Measurements from ENCODE around the gene PTGS1. TPM values are rescaled to one million over a fixed set of nuclear protein-coding genes. Genes with fewer than 3 reads are reported as not detected.

The PTGS1 gene
- total and polyA plus RNA-seq, 2 of the 13 experiments (the other 11 are each of a cell fraction or from before 2014, with no cell fraction given): 0.07 to 0.08 TPM

DNA sequence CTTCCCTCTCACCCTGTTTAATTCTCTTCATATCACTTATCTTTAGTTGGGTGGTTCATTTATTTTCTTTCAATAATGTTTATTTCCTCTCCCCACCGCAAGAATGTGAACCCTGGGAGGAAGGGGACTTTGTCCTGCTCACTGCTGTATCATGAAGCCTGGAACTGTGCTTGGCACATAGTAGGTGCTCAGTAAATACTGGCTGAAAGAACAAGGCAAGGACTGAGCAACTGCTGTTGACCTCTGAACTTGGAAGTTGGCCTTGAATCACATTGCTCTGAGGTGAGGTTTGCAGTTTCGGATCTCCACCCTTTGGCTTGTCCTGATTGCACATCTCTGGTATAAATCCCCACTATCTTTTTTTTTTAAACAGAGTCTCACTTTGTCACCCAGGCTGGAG, 22.0 kb upstream of the PTGS1 start (continued):
- TF ChIP-seq ZMYM3 (CRISPR knock-in tag; IDR thresholded peaks at IDR 0.05) (peak; percentile 67; the same call in 1 of the 2 replicates), ZNF33A (CRISPR knock-in tag; IDR thresholded peaks at IDR 0.05; ENCODE audit: borderline replicate concordance) (no peak), POLR2G (IDR thresholded peaks at IDR 0.05; ENCODE audit: low read depth, low read length) (no peak), SCMH1 (CRISPR knock-in tag; IDR thresholded peaks at IDR 0.05; ENCODE audit: borderline replicate concordance) (no peak), NCOA2 (CRISPR knock-in tag; IDR thresholded peaks at IDR 0.05) (no peak), ZNF367 (CRISPR knock-in tag; IDR thresholded peaks at IDR 0.05; ENCODE audit: borderline replicate concordance) (no peak), ZNF652 (CRISPR knock-in tag; IDR thresholded peaks at IDR 0.05; ENCODE audit: borderline replicate concordance, low read depth) (no peak), ERF (CRISPR knock-in tag; IDR thresholded peaks at IDR 0.05) (no peak), ZNF749 (CRISPR knock-in tag; IDR thresholded peaks at IDR 0.05; ENCODE audit: borderline replicate concordance) (no peak), TEAD3 (CRISPR knock-in tag; optimal IDR thresholded peaks at IDR 0.05; ENCODE audit: borderline replicate concordance) (peak; percentile 77), ZNF275 (CRISPR knock-in tag; IDR thresholded peaks at IDR 0.05; ENCODE audit: borderline replicate concordance) (no peak), ZNF670 (CRISPR knock-in tag; IDR thresholded peaks at IDR 0.05; ENCODE audit: borderline replicate concordance) (no peak), ZSCAN31 (CRISPR knock-in tag; IDR thresholded peaks at IDR 0.05; ENCODE audit: low read depth) (no peak), FOXA3 (CRISPR knock-in tag; IDR thresholded peaks at IDR 0.05) (peak; percentile 31; the same call in 1 of the 2 replicates), AHR (CRISPR knock-in tag; IDR thresholded peaks at IDR 0.05) (no peak), ATF5 (CRISPR knock-in tag; IDR thresholded peaks at IDR 0.05; ENCODE audit: low read depth) (no peak), YEATS2 (CRISPR knock-in tag; IDR thresholded peaks at IDR 0.05; ENCODE audit: borderline replicate concordance) (no peak), ZNF547 (CRISPR knock-in tag; IDR thresholded peaks at IDR 0.05) (no peak), GABPA (IDR thresholded peaks at IDR 0.05; ENCODE audit: low read depth, low read length) (no peak), GABPA (CRISPR knock-in tag; IDR thresholded peaks at IDR 0.05; ENCODE audit: low read depth) (no peak), SKI (IDR thresholded peaks at IDR 0.05; ENCODE audit: partially characterized antibody) (peak; percentile 74), RERE (CRISPR knock-in tag; IDR thresholded peaks at IDR 0.05; ENCODE audit: low read depth) (no peak)
- TF ChIP-seq, protein P1, sequence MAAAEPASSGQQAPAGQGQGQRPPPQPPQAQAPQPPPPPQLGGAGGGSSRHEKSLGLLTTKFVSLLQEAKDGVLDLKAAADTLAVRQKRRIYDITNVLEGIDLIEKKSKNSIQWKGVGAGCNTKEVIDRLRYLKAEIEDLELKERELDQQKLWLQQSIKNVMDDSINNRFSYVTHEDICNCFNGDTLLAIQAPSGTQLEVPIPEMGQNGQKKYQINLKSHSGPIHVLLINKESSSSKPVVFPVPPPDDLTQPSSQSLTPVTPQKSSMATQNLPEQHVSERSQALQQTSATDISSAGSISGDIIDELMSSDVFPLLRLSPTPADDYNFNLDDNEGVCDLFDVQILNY (CRISPR knock-in tag; conservative IDR thresholded peaks at IDR 0.05): no peak
- TF ChIP-seq, protein P2, sequence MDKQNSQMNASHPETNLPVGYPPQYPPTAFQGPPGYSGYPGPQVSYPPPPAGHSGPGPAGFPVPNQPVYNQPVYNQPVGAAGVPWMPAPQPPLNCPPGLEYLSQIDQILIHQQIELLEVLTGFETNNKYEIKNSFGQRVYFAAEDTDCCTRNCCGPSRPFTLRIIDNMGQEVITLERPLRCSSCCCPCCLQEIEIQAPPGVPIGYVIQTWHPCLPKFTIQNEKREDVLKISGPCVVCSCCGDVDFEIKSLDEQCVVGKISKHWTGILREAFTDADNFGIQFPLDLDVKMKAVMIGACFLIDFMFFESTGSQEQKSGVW (CRISPR knock-in tag; IDR thresholded peaks at IDR 0.05; ENCODE audit: borderline replicate concordance): no peak

Data from HepG2 (cell line).